HepG2 (cell line): ENCODE data around the gene DCDC2C. TPM values are rescaled to one million over a fixed set of nuclear protein-coding genes. Genes with fewer than 3 reads are reported as not detected.

Source experiments
- ATF7-NPFF ChIP-seq: sonication (generic); formaldehyde crosslinking; IDR thresholded peaks from 2 replicates; pipeline ENCODE4 v1.8.1; 2023; ENCODE audit warnings: mild to moderate bottlenecking, low read depth, missing genetic modification reagents, moderate library complexity
- ELK4 ChIP-seq: sonication (generic); formaldehyde crosslinking; IDR thresholded peaks from 2 replicates; pipeline ENCODE4 v1.9.0; 2021; ENCODE audit warnings: missing genetic modification reagents, borderline replicate concordance
- HMG20A ChIP-seq: IDR thresholded peaks from 2 replicates; pipeline ENCODE4 v1.6.1; 2016; ENCODE audit warnings: borderline replicate concordance
- HNF1B ChIP-seq: sonication (generic); formaldehyde crosslinking; IDR thresholded peaks from 2 replicates; pipeline ENCODE4 v1.5.1; 2020; ENCODE audit warnings: mild to moderate bottlenecking, moderate library complexity, missing genetic modification reagents
- MXI1 ChIP-seq: IDR thresholded peaks from 3 replicates; pipeline ENCODE4 v1.6.1; 2012; ENCODE audit warnings: low read depth, low read length, inconsistent platforms, borderline replicate concordance
- MYPOP ChIP-seq: sonication (generic); formaldehyde crosslinking; IDR thresholded peaks from 2 replicates; pipeline ENCODE4 v1.8.1; 2023; ENCODE audit warnings: mild to moderate bottlenecking, moderate library complexity, missing genetic modification reagents
- NRL ChIP-seq: sonication (generic); formaldehyde crosslinking; IDR thresholded peaks from 2 replicates; pipeline ENCODE4 v1.5.0; 2020; ENCODE audit warnings: missing genetic modification reagents, mild to moderate bottlenecking, moderate library complexity, borderline replicate concordance
- PAXIP1 ChIP-seq: sonication (generic); formaldehyde crosslinking; conservative IDR thresholded peaks from 2 replicates; pipeline ENCODE4 v1.4.0; 2020; ENCODE audit warnings: mild to moderate bottlenecking, missing genetic modification reagents, moderate library complexity
- ZFYVE20 ChIP-seq: sonication (generic); formaldehyde crosslinking; IDR thresholded peaks from 2 replicates; pipeline ENCODE4 v1.8.0; 2023; ENCODE audit warnings: low read depth, mild to moderate bottlenecking, moderate library complexity, missing genetic modification reagents, borderline replicate concordance
- ZNF563 ChIP-seq: sonication (generic); formaldehyde crosslinking; IDR thresholded peaks from 2 replicates; pipeline ENCODE4 v1.8.0; 2022; ENCODE audit warnings: mild to moderate bottlenecking, moderate library complexity, missing genetic modification reagents
- ZNF646 ChIP-seq: sonication (generic); formaldehyde crosslinking; IDR thresholded peaks from 2 replicates; pipeline ENCODE4 v1.9.0; 2021; ENCODE audit warnings: mild to moderate bottlenecking, missing genetic modification reagents
- ZNF724P ChIP-seq: sonication (generic); formaldehyde crosslinking; IDR thresholded peaks from 2 replicates; pipeline ENCODE4 v1.8.0; 2022; ENCODE audit warnings: missing genetic modification reagents, borderline replicate concordance
- polyA plus RNA-seq, 8 experiments: library from polyadenylated mRNA; depleted of rRNA in 3 of 8; stranded (reverse) in 7 of 8; unstranded in 1 of 8; fragments of >200 nt; fragmentation: Illumina TruSeq in 4 of 8; extraction: Trizol in 4 of 8; gene quantifications; 2 replicates each; pipeline versions ENCODE4 v1.2.1 to v1.2.3, GENCODE V29; 2011 to 2016; ENCODE audit warnings: low read depth in 4 of 8, missing spikeins in 1 of 8, mixed read lengths in 1 of 8; ENCODE audit not compliant: insufficient read depth in 1 of 8
- total RNA-seq, 5 experiments: library from RNA; depleted of rRNA; stranded (reverse); fragments of >200 nt; fragmentation: Illumina TruSeq; extraction: Trizol; gene quantifications; 2 replicates each; pipeline ENCODE4 v1.2.3, GENCODE V29; 2016; ENCODE audit warnings: low read depth in 1 of 5

The DCDC2C gene
- total and polyA plus RNA-seq, 2 of the 13 experiments (the other 11 are each of a cell fraction or from before 2014, with no cell fraction given): not detected

GRCh38 chr2:3656762-3657721 lies 46.3 kb upstream of the DCDC2C start (continued):
- TF ChIP-seq PAXIP1 (CRISPR knock-in tag) (peak; percentile 61), NRL (CRISPR knock-in tag) (peak; percentile 81), HMG20A (no peak), ATF7-NPFF (CRISPR knock-in tag) (peak; percentile 76), ZNF724P (CRISPR knock-in tag) (peak; percentile 71; the same call in 1 of the 2 replicates), ELK4 (no peak), HNF1B (CRISPR knock-in tag) (peak; percentile 71; the same call in 1 of the 2 replicates), MXI1 (peak; percentile 53; the same call in 2 of the 3 replicates), MYPOP (CRISPR knock-in tag) (0 out of 2 replicates have a peak, but pooled peaks have one; percentile 34), ZFYVE20 (no peak), ZNF563 (CRISPR knock-in tag) (0 out of 2 replicates have a peak, but pooled peaks have one; percentile 70), ZNF646 (CRISPR knock-in tag) (peak; percentile 24; the same call in 1 of the 2 replicates)
